Stimulated activated CD4-positive, alpha-beta T cell treated with anti-CD3 and anti-CD28 coated beads, Interleukin-12 subunit alpha, Interleukin-12 subunit beta, amount 100 ng/mL, for 48 hours (primary cell): ENCODE data around the gene TAF11L2.
"Not testable (repeated sequence)": the region's sequence is repeated elsewhere in the genome, so short reads cannot be mapped to it uniquely, and the experiment has no call there.

Source experiments
- DNase-seq, 3 donors: peaks; one replicate each; pipeline ENCODE4 v3.0.0-alpha.2; 2020; ENCODE audit warnings: low read depth in 2 of 3, low spot score in 1 of 3

Gene TAF11L2

DNA sequence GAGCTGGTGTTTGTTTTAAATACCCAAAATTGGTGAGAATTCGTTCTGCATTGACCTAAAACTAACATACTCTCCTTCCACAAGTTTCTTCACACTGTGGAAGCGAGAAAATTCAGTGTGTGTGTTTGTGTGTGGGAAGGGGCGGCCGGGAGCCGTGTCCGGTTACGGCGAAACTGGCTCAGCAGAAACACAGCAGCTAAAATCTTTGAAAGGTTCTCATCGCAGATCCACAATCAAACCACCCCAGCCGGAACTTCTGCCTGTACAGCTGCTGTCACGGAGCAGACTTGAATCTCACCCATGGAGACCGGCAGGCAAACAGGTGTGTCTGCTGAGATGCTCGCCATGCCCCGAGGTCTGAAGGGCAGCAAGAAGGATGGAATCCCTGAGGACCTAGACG, 26.9 kb downstream of the TAF11L2 start, which contains the start of gene TAF11L5:
TSS of gene TAF11L5 (plus strand) at position 301 of the 400 bp plus-strand sequence.
- DNase-seq: not testable (repeated sequence)

DNA sequence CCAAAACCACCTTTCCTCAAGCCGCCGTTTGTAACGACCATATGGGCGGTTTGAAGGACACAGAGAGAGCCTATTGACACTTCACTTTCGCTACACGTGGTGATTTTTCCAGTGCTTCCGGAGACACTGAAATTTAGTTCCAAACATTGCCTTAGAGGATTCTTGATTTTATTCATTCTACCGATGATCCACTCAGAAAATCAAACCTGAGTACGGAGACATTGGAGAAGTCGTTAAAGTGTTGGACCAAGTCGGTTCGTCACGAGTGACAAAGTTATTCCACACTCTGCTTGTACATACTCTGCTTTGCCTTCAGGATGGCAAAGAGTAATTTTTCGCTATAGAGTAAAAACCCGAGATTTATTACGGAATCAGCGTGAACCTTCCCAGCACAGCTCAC, 28.5 kb downstream of the TAF11L2 start:
- DNase-seq: peak in 1 of 3 donors; percentile 1

DNA sequence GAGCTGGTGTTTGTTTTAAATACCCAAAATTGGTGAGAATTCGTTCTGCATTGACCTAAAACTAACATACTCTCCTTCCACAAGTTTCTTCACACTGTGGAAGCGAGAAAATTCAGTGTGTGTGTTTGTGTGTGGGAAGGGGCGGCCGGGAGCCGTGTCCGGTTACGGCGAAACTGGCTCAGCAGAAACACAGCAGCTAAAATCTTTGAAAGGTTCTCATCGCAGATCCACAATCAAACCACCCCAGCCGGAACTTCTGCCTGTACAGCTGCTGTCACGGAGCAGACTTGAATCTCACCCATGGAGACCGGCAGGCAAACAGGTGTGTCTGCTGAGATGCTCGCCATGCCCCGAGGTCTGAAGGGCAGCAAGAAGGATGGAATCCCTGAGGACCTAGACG, 30.3 kb downstream of the TAF11L2 start, which contains the start of gene TAF11L6:
TSS of gene TAF11L6 (plus strand) at position 301 of the 400 bp plus-strand sequence.
- DNase-seq: not testable (repeated sequence)
